Neuron (in vitro differentiated cells): ENCODE measurements around the gene CLP1.
"Not testable (repeated sequence)": the region's sequence is repeated elsewhere in the genome, so short reads cannot be mapped to it uniquely, and the experiment has no call there.

Experiments used
- H2AFZ ChIP-seq: one replicate; pipeline ENCODE4 v1.6.1; 2013; ENCODE audit warnings: low read depth, mild to moderate bottlenecking, inconsistent platforms, low read length, moderate library complexity
- H3K27me3 ChIP-seq: one replicate; pipeline ENCODE4 v1.6.1; 2013; ENCODE audit warnings: low read length; ENCODE audit not compliant: insufficient read depth
- H3K36me3 ChIP-seq: one replicate; pipeline ENCODE4 v1.6.1; 2013; ENCODE audit warnings: low read length; ENCODE audit not compliant: insufficient read depth
- H3K4me1 ChIP-seq: one replicate; pipeline ENCODE4 v1.6.1; 2013; ENCODE audit warnings: low read length; ENCODE audit not compliant: insufficient read depth
- H3K4me3 ChIP-seq: 2 replicates; pipeline ENCODE4 v1.5.1; 2013; ENCODE audit warnings: mild to moderate bottlenecking, low read length, moderate library complexity
- H3K9me3 ChIP-seq: one replicate; pipeline ENCODE4 v1.6.1; 2013; ENCODE audit warnings: low read length

CLP1 gene

GRCh38 chr11:57645689-57646085 lies 11.9 kb upstream of the CLP1 start:
- H3K9me3 ChIP-seq = no peaks in the 10 kb centered on the region
- peaks cover 23% of the 10 kb centered on the region for H3K36me3 ChIP-seq
- no peak overlapping the region for H2AFZ ChIP-seq
- no peaks in the 10 kb centered on the region for H3K27me3 ChIP-seq
- no peak overlapping the region for H3K4me3 ChIP-seq
- H3K4me1 ChIP-seq = peaks cover 73% of the 10 kb centered on the region

DNA sequence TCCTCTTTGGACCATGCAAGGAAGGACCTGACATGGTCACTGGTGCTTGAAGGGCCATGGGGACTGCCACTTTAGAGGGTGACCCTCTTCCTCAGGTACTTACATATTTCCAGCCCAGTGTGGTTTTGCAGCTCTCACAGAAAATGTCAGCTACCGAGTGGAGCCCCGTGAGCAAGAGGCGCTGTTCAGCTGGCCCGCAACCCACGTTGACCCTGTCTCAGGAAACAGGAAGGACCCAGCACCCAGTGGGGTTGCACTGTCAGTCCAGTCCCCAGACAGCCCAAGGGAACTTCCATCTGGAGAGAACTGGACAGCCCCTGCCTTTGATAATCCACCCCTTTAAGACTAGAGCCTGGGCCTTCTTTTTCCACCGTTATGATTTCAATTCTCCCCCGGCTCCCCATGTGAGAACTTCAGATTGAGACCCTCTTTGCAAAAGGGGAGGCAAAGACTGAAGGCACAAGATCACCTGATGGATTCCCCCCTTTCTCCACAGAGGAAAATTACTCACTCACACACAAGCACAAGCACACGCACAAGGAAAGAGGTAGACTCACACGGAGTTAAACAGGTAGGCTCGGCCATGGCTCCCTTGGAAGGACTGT lies 11.3 kb upstream of the CLP1 start:
- Histone ChIP-seq H2AFZ (no peak overlapping the region), H3K4me3 (no peak overlapping the region), H3K4me1 (peaks cover 67% of the 10 kb centered on the region), H3K9me3 (no peaks in the 10 kb centered on the region), H3K36me3 (peaks cover 17% of the 10 kb centered on the region), H3K27me3 (no peaks in the 10 kb centered on the region)

DNA sequence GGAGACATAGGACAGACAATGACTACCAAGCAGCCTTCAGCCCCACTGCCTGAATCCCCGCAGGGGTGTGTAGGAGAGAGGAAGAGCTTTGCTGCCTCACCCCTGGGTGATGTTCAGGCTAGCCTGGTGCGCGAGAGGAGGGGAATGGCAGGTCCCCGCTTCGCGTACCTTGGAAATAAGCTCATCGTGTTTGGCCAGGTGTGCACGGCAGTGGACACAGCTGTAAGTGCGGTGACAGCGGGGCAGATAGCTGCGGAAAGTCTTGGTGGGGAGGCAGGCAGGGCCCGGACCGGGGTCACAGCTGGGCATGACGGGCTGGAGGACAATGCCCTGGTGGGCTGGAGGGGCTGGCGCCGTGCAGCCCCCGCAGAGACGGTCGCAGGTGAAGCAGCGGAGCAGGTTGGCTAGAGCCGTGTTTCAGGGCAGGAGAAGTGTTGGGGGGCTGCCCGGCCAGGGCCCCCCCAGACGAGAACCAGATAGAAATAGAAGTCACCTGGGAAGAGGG lies 10.7 kb upstream of the CLP1 start:
- Histone ChIP-seq H3K4me1 (peaks cover 61% of the 10 kb centered on the region), H3K36me3 (peaks cover 11% of the 10 kb centered on the region), H3K4me3 (no peak overlapping the region), H3K27me3 (no peaks in the 10 kb centered on the region), H3K9me3 (no peaks in the 10 kb centered on the region), H2AFZ (no peak overlapping the region)

- no peaks in the 10 kb centered on the region for H3K27me3 ChIP-seq
- H3K4me1 ChIP-seq = peaks cover 60% of the 10 kb centered on the region
- H3K36me3 ChIP-seq = peaks cover 9% of the 10 kb centered on the region
- no peak overlapping the region for H2AFZ ChIP-seq
- H3K9me3 ChIP-seq = no peaks in the 10 kb centered on the region
- H3K4me3 ChIP-seq = no peak overlapping the region
Measured at GRCh38 chr11:57647372-57647771, 10.2 kb upstream of the CLP1 start.

DNA sequence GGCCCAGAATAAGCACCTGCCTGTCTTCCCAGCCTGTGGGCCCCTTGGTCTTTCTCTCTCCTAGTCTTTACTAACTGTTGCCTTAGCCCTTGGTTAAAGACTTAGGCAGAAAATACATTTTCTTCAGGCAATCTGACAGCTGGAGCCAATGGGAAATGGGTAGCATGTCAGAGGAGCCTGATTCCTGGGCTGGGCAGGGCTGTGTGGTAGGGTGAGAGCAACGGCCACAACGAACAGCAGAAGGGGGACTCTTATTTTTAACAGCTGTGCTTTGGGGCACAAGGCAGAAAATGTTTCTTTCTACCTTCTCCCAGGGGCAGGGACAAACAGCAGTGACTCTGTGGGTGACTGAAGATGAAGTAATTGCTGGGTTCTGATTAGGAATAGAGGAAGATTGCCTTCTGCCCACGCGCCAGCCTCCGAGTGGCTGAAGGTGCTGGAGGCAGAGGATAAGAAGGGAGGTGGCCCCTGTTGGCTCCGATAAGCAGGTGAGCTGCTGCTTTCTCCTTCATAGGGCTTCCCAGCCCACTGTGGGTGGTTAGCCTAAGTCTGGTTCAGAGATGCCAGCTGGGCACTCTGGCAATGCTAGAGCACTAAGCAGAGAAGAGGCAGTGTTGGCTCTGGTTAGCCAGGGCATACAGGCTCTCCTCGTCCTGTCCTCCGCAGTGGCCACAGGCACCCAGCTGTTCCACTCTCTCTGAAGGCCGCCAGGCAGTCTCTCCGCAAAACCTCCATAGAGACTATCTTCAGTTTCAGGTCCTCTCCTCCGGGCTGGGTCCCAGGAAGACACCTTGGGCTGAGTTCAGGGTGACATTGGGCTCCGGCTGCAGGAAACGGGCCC lies 9.4 kb upstream of the CLP1 start:
- H3K4me3 ChIP-seq = peak overlapping the region; percentile 36
- no peaks in the 10 kb centered on the region for H3K27me3 ChIP-seq
- H3K36me3 ChIP-seq = peaks cover 4% of the 10 kb centered on the region
- H3K9me3 ChIP-seq = no peaks in the 10 kb centered on the region
- H3K4me1 ChIP-seq = peaks cover 60% of the 10 kb centered on the region
- H2AFZ ChIP-seq = no peak overlapping the region

GRCh38 chr11:57648801-57649735 lies 8.5 kb upstream of the CLP1 start:
- Histone ChIP-seq H3K4me1 (peaks cover 60% of the 10 kb centered on the region), H3K27me3 (no peaks in the 10 kb centered on the region), H2AFZ (no peak overlapping the region), H3K36me3 (no peaks in the 10 kb centered on the region), H3K9me3 (no peaks in the 10 kb centered on the region), H3K4me3 (peak overlapping the region; percentile 36)

GRCh38 chr11:57649826-57650738 lies 7.5 kb upstream of the CLP1 start, which contains the start of gene YPEL4:
TSS of gene YPEL4 (minus strand) at chr11:57649912. CDS start at chr11:57647107, 2,805 bp downstream.
- H2AFZ ChIP-seq = no peak within 1 kb of the TSS
- no peaks in the 10 kb centered on the region for H3K27me3 ChIP-seq
- no peaks in the 10 kb centered on the region for H3K9me3 ChIP-seq
- H3K4me3 ChIP-seq = peak within 1 kb of the TSS; percentile 36
- peaks cover 53% of the 10 kb centered on the region for H3K4me1 ChIP-seq
- no peaks in the 10 kb centered on the region for H3K36me3 ChIP-seq

DNA sequence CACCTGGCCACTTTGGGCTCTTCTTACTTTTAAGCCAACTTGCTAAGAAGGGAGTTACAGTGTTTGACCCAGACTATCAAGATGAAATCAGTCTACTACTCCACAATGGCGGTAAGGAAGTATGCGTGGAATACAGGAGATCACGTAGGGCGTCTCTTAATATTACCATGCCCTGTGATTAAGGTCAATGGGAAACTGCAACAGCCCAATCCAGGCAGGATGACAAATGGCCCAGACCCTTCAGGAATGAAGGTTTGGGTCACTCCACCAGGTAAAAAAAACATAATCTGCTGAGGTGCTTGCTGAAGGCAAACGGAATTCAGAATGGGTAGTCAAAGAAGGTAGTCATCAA lies 6.8 kb upstream of the CLP1 start:
- no peaks in the 10 kb centered on the region for H3K36me3 ChIP-seq
- H3K27me3 ChIP-seq = no peaks in the 10 kb centered on the region
- no peak overlapping the region for H2AFZ ChIP-seq
- peaks cover 47% of the 10 kb centered on the region for H3K4me1 ChIP-seq
- H3K9me3 ChIP-seq = no peaks in the 10 kb centered on the region
- H3K4me3 ChIP-seq = no peak overlapping the region

GRCh38 chr11:57651408-57651807 lies 6.2 kb upstream of the CLP1 start:
- H3K27me3 ChIP-seq = no peaks in the 10 kb centered on the region
- H3K36me3 ChIP-seq = no peaks in the 10 kb centered on the region
- no peak overlapping the region for H3K4me3 ChIP-seq
- H3K9me3 ChIP-seq = no peaks in the 10 kb centered on the region
- H2AFZ ChIP-seq = no peak overlapping the region
- H3K4me1 ChIP-seq = peaks cover 40% of the 10 kb centered on the region

DNA sequence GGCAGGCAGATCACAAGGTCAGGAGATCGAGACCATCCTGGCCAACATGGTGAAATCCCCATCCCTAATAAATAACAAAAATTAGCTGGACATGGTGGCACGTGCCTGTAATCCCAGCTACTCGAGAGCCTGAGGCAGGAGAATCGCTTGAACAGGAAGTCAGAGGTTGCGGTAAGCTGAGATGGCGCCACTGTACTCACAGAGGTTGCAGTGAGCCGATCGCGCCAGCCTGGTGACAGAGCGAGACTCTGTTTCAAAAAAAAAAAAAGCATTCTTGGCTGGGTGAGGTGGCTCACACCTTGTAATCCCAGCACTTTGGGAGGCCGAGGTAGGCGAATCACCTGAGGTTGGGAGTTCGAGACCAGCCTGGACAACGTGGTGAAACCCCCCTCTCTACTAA lies 5.3 kb upstream of the CLP1 start:
- peaks cover 36% of the 10 kb centered on the region for H3K4me1 ChIP-seq
- not testable (repeated sequence) for H3K9me3 ChIP-seq, H3K36me3 ChIP-seq, H3K27me3 ChIP-seq, H2AFZ ChIP-seq, H3K4me3 ChIP-seq

- no peaks in the 10 kb centered on the region for H3K27me3 ChIP-seq
- H3K4me1 ChIP-seq = peaks cover 32% of the 10 kb centered on the region
- H3K36me3 ChIP-seq = no peaks in the 10 kb centered on the region
- no peak overlapping the region for H2AFZ ChIP-seq
- H3K4me3 ChIP-seq = no peak overlapping the region
- H3K9me3 ChIP-seq = no peaks in the 10 kb centered on the region
Measured at GRCh38 chr11:57652662-57653061, 4.9 kb upstream of the CLP1 start.

GRCh38 chr11:57653163-57653562 lies 4.4 kb upstream of the CLP1 start:
- Histone ChIP-seq H3K36me3 (no peaks in the 10 kb centered on the region), H3K4me1 (peaks cover 28% of the 10 kb centered on the region), H3K9me3 (no peaks in the 10 kb centered on the region), H3K4me3 (no peak overlapping the region), H2AFZ (no peak overlapping the region), H3K27me3 (no peaks in the 10 kb centered on the region)
